ENCODE measurements around the gene PAN2. TPM values are rescaled to one million over a fixed set of nuclear protein-coding genes. Genes with fewer than 3 reads are reported as not detected.
"Not testable (repeated sequence)": the region's sequence is repeated elsewhere in the genome, so short reads cannot be mapped to it uniquely, and the experiment has no call there.

PAN2 gene
- total RNA-seq: 5.7 and 10.9 TPM in 2 replicates

GRCh38 chr12:56333679-56334489, at the start of gene PAN2:
Gene PAN2, minus strand, starts transcription at chr12:56334000. Its CDS starts 906 bp downstream, at chr12:56333094.
- DNase-seq (ENCODE audit: low read depth in 2 of 2): peak; percentile 97 to 98

GRCh38 chr12:56382611-56383010, 48.8 kb upstream of the PAN2 start:
- no peak for DNase-seq (ENCODE audit: low read depth in 2 of 2)

GRCh38 chr12:56377989-56378316, 44.2 kb upstream of the PAN2 start:
- DNase-seq (ENCODE audit: low read depth in 2 of 2): no peak

- DNase-seq (ENCODE audit: low read depth in 2 of 2): peak in 1 of 2 donors; percentile 66
These were observed 43.6 kb upstream of the PAN2 start for GRCh38 chr12:56377310-56377988.

- DNase-seq (ENCODE audit: low read depth in 2 of 2): no peak
These were observed 42.0 kb upstream of the PAN2 start for GRCh38 chr12:56375598-56376434.

- peak; percentile 58 to 80 for DNase-seq (ENCODE audit: low read depth in 2 of 2)
These were observed 41.2 kb upstream of the PAN2 start for GRCh38 chr12:56374726-56375597.

- DNase-seq (ENCODE audit: low read depth in 2 of 2): no peak
These were observed 39.7 kb upstream of the PAN2 start for GRCh38 chr12:56373515-56373914.

GRCh38 chr12:56366948-56367347, 33.1 kb upstream of the PAN2 start:
- DNase-seq (ENCODE audit: low read depth in 2 of 2): no peak

- DNase-seq (ENCODE audit: low read depth in 2 of 2): no peak
These were observed 28.6 kb upstream of the PAN2 start, which contains the start of gene APOF for GRCh38 chr12:56362130-56363059. Gene APOF, minus strand, starts transcription at chr12:56362857. Its CDS starts 112 bp downstream, at chr12:56362745.

- DNase-seq (ENCODE audit: low read depth in 2 of 2): no peak
These were observed 27.8 kb upstream of the PAN2 start for GRCh38 chr12:56361487-56362129.

- DNase-seq (ENCODE audit: low read depth in 2 of 2): peak; percentile 97 to 100
These were observed 26.3 kb upstream of the PAN2 start, which contains the start of gene STAT2 for GRCh38 chr12:56359851-56360767. Gene STAT2, minus strand, starts transcription at chr12:56360107. Its CDS starts 3,536 bp downstream, at chr12:56356571.

GRCh38 chr12:56358836-56359532, 25.2 kb upstream of the PAN2 start:
- peak; percentile 15 to 64 for DNase-seq (ENCODE audit: low read depth in 2 of 2)

GRCh38 chr12:56351325-56351724, 17.5 kb upstream of the PAN2 start:
- no peak for DNase-seq (ENCODE audit: low read depth in 2 of 2)

- no peak for DNase-seq (ENCODE audit: low read depth in 2 of 2)
These were observed 16.9 kb upstream of the PAN2 start for GRCh38 chr12:56350662-56351061.

- no peak for DNase-seq (ENCODE audit: low read depth in 2 of 2)
These were observed 15.0 kb upstream of the PAN2 start for GRCh38 chr12:56348776-56349175.

- DNase-seq (ENCODE audit: low read depth in 2 of 2): not testable (repeated sequence)
These were observed 13.5 kb upstream of the PAN2 start for GRCh38 chr12:56347255-56347654.

- peak; percentile 13 to 28 for DNase-seq (ENCODE audit: low read depth in 2 of 2)
These were observed 12.9 kb upstream of the PAN2 start for GRCh38 chr12:56346675-56347074.
